SU-DHL-6 (cell line): ENCODE measurements around the gene NLN.

Experiments used
- CTCF ChIP-seq: fragments of 200-600 bp; sonication (generic); IDR thresholded peaks from one replicate; pipeline ENCODE4 v1.5.1; 2017; ENCODE audit warnings: antibody characterized with exemption, mild to moderate bottlenecking, low read length, moderate library complexity; ENCODE audit not compliant: insufficient read depth, poor library complexity, severe bottlenecking
- EZH2phosphoT487 ChIP-seq: fragments of 200-600 bp; sonication (generic), shearing (Covaris generic); conservative IDR thresholded peaks from 2 replicates; pipeline ENCODE4 v1.6.1; 2018; ENCODE audit warnings: mild to moderate bottlenecking, antibody characterized with exemption, low read length, moderate library complexity, mixed read lengths

GRCh38 chr5:65822710-65823109, 100.7 kb downstream of the NLN start:
- no peak for TF ChIP-seq CTCF
- no peak for TF ChIP-seq EZH2phosphoT487
